Liver (tissue), 9 donors: ENCODE results near the gene MFAP3. TPM values are rescaled to one million over a fixed set of nuclear protein-coding genes. Genes with fewer than 3 reads are reported as not detected.

Source experiments
- DNase-seq: peaks from one replicate; pipeline ENCODE4 v3.0.0-alpha.2; 2017; ENCODE audit warnings: low spot score
- H3K27ac ChIP-seq, 2 donors: one replicate each; pipeline ENCODE4 v1.7.0; 2013; ENCODE audit warnings: inconsistent platforms in 2 of 2, low read length in 2 of 2, control low read depth in 1 of 2, low read depth in 1 of 2, mild to moderate bottlenecking in 1 of 2
- H3K27me3 ChIP-seq, 4 donors: one replicate each; pipeline versions ENCODE4 v1.6.1 to v1.7.0; 2013; ENCODE audit warnings: low read length in 3 of 4, inconsistent platforms in 1 of 4, mild to moderate bottlenecking in 1 of 4, moderate library complexity in 1 of 4; ENCODE audit not compliant: control insufficient read depth in 4 of 4, insufficient read depth in 4 of 4
- H3K36me3 ChIP-seq, 4 donors: one replicate each; pipeline versions ENCODE4 v1.6.1 to v1.7.0; 2013; ENCODE audit warnings: low read length in 3 of 4, mild to moderate bottlenecking in 3 of 4, low read depth in 1 of 4, moderate library complexity in 1 of 4; ENCODE audit not compliant: control insufficient read depth in 4 of 4, insufficient read depth in 3 of 4
- H3K4me1 ChIP-seq, 4 donors: one replicate each; pipeline versions ENCODE4 v1.6.1 to v1.7.0; 2013; ENCODE audit warnings: low read length in 3 of 4, mild to moderate bottlenecking in 3 of 4, moderate library complexity in 1 of 4; ENCODE audit not compliant: control insufficient read depth in 4 of 4, insufficient read depth in 4 of 4
- H3K4me3 ChIP-seq, 3 donors: one replicate each; pipeline versions ENCODE4 v1.6.1 to v1.7.0; 2013; ENCODE audit warnings: low read length in 3 of 3, control low read depth in 1 of 3, low read depth in 1 of 3, mild to moderate bottlenecking in 1 of 3
- H3K9ac ChIP-seq, 2 donors: one replicate each; pipeline ENCODE4 v1.7.0; 2013; ENCODE audit warnings: low read length in 2 of 2, mild to moderate bottlenecking in 2 of 2, moderate library complexity in 2 of 2, control low read depth in 1 of 2, low read depth in 1 of 2
- H3K9me3 ChIP-seq, 4 donors: one replicate each; pipeline versions ENCODE4 v1.6.1 to v1.7.0; 2013; ENCODE audit warnings: low read length in 3 of 4; ENCODE audit not compliant: control insufficient read depth in 4 of 4
- EGR1 ChIP-seq, 2 donors: IDR thresholded peaks; 2 replicates each; pipeline ENCODE4 v1.6.1; 2016 to 2018; ENCODE audit warnings: antibody characterized with exemption in 2 of 2, low read depth in 2 of 2
- FOXA1 ChIP-seq: IDR thresholded peaks from 2 replicates; pipeline ENCODE4 v1.6.1; 2016; ENCODE audit warnings: antibody characterized with exemption
- FOXA2 ChIP-seq: IDR thresholded peaks from 2 replicates; pipeline ENCODE4 v1.6.1; 2016; ENCODE audit warnings: antibody characterized with exemption
- GABPA ChIP-seq, 2 donors: IDR thresholded peaks in 1 of 2; conservative IDR thresholded peaks in 1 of 2; 2 replicates each; pipeline ENCODE4 v1.6.1; 2016; ENCODE audit warnings: antibody characterized with exemption in 2 of 2, mild to moderate bottlenecking in 1 of 2, moderate library complexity in 1 of 2
- HNF4A ChIP-seq, 2 donors: conservative IDR thresholded peaks; 2 replicates each; pipeline ENCODE4 v1.6.1; 2016; ENCODE audit warnings: antibody characterized with exemption in 2 of 2, mild to moderate bottlenecking in 2 of 2
- JUND ChIP-seq, 2 donors: IDR thresholded peaks; 2 replicates each; pipeline ENCODE4 v1.6.1; 2016; ENCODE audit warnings: antibody characterized with exemption in 2 of 2
- NR2F2 ChIP-seq: IDR thresholded peaks from 2 replicates; pipeline ENCODE4 v1.6.1; 2016; ENCODE audit warnings: antibody characterized with exemption
- RAD21 ChIP-seq, 2 donors: IDR thresholded peaks; 2 replicates each; pipeline ENCODE4 v1.6.1; 2016; ENCODE audit warnings: antibody characterized with exemption in 2 of 2, mild to moderate bottlenecking in 2 of 2
- RXRA ChIP-seq, 2 donors: IDR thresholded peaks; 2 replicates each; pipeline ENCODE4 v1.6.1; 2017 to 2018; ENCODE audit warnings: antibody characterized with exemption in 2 of 2, mild to moderate bottlenecking in 1 of 2
- SP1 ChIP-seq: IDR thresholded peaks from 2 replicates; pipeline ENCODE4 v1.6.1; 2018; ENCODE audit warnings: antibody characterized with exemption, mild to moderate bottlenecking
- TAF1 ChIP-seq: conservative IDR thresholded peaks from 2 replicates; pipeline ENCODE4 v1.6.1; 2016; ENCODE audit warnings: antibody characterized with exemption, mild to moderate bottlenecking
- YY1 ChIP-seq: IDR thresholded peaks from 2 replicates; pipeline ENCODE4 v1.6.1; 2016; ENCODE audit warnings: antibody characterized with exemption, mild to moderate bottlenecking
- WGBS: extraction: QIAGEN DNeasy Blood & Tissue Kit; methylation state at CpG from one replicate; pipeline ENCODE4 v1.1.7; 2013; 5-methylcytosine and 5-hydroxymethylcytosine counted together
- polyA plus RNA-seq, 2 donors: library from polyadenylated mRNA; stranded (reverse) in 1 of 2; unstranded in 1 of 2; fragments of 200-250 nt in 1 of 2; fragments of >200 nt in 1 of 2; fragmentation: Nextera tagmentation in 1 of 2; extraction: Ambion mirVana in 1 of 2; gene quantifications; one replicate each; pipeline versions ENCODE4 v1.2.1 to v1.2.3, GENCODE V29; 2013 to 2015
- total RNA-seq, 2 donors: library from RNA; depleted of rRNA; stranded (reverse); fragments of >200 nt; gene quantifications; one replicate each; pipeline ENCODE4 v1.2.3, GENCODE V29; 2014
- TF ChIP-seq, protein P1 (sequence below): IDR thresholded peaks from 2 replicates; pipeline ENCODE4 v1.6.1; 2016; ENCODE audit warnings: antibody characterized with exemption, mild to moderate bottlenecking
- TF ChIP-seq, protein P2 (sequence below): fragments of 150-350 bp; IDR thresholded peaks from 2 replicates; pipeline ENCODE4 v1.5.1; 2017; ENCODE audit warnings: improper control_type of control experiment, low read depth, low read length; ENCODE audit not compliant: missing input control
- TF ChIP-seq, protein P3 (sequence below): IDR thresholded peaks from 2 replicates; pipeline ENCODE4 v1.6.1; 2016; ENCODE audit warnings: antibody characterized with exemption
- donor health status: healthy.
- donor health status: healthy.
- donor health status: healthy.
- donor health status: healthy.
- donor health status: healthy.

The MFAP3 gene
- total and polyA plus RNA-seq, 4 donors: 2.7 to 42.8 (median 23.6) TPM

DNA sequence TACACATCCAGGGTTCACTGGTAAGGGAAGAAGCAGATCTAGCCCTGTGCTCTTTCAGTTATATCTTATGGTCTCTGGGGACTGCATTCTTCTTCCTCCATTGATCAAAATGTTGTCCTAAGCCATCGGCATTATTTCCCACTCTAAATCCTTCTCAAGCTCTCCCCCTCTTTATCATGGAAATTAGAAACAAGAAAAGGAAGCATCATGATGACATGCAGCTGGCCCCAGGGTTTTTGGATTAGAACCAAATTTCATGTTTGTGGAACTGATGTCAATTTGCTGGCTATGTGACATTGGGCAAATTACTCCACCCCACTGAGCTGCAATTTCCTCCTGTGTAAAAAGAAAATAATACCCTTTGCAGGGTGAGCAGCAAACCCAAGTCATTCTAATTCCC lies 39.5 kb downstream of the MFAP3 start:
- Histone ChIP-seq H3K27me3 (no peaks in the 10 kb centered on the region), H3K27ac (peak overlapping the region in 1 of 2 donors; percentile 10), H3K36me3 (no peaks in the 10 kb centered on the region), H3K9me3 (no peaks in the 10 kb centered on the region), H3K4me3 (no peak overlapping the region), H3K4me1 (peaks cover 0 to 20% (median 17%) of the 10 kb centered on the region in 4 donors), H3K9ac (no peak overlapping the region)
- 53% methylated on average over 1 of the region's 1 CpG for WGBS
- no peak for DNase-seq
- TF ChIP-seq HNF4A (conservative IDR thresholded peaks at IDR 0.05): no peak
- TF ChIP-seq FOXA2: no peak
- TF ChIP-seq, protein P1, sequence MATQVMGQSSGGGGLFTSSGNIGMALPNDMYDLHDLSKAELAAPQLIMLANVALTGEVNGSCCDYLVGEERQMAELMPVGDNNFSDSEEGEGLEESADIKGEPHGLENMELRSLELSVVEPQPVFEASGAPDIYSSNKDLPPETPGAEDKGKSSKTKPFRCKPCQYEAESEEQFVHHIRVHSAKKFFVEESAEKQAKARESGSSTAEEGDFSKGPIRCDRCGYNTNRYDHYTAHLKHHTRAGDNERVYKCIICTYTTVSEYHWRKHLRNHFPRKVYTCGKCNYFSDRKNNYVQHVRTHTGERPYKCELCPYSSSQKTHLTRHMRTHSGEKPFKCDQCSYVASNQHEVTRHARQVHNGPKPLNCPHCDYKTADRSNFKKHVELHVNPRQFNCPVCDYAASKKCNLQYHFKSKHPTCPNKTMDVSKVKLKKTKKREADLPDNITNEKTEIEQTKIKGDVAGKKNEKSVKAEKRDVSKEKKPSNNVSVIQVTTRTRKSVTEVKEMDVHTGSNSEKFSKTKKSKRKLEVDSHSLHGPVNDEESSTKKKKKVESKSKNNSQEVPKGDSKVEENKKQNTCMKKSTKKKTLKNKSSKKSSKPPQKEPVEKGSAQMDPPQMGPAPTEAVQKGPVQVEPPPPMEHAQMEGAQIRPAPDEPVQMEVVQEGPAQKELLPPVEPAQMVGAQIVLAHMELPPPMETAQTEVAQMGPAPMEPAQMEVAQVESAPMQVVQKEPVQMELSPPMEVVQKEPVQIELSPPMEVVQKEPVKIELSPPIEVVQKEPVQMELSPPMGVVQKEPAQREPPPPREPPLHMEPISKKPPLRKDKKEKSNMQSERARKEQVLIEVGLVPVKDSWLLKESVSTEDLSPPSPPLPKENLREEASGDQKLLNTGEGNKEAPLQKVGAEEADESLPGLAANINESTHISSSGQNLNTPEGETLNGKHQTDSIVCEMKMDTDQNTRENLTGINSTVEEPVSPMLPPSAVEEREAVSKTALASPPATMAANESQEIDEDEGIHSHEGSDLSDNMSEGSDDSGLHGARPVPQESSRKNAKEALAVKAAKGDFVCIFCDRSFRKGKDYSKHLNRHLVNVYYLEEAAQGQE: no peak
- TF ChIP-seq, protein P2, sequence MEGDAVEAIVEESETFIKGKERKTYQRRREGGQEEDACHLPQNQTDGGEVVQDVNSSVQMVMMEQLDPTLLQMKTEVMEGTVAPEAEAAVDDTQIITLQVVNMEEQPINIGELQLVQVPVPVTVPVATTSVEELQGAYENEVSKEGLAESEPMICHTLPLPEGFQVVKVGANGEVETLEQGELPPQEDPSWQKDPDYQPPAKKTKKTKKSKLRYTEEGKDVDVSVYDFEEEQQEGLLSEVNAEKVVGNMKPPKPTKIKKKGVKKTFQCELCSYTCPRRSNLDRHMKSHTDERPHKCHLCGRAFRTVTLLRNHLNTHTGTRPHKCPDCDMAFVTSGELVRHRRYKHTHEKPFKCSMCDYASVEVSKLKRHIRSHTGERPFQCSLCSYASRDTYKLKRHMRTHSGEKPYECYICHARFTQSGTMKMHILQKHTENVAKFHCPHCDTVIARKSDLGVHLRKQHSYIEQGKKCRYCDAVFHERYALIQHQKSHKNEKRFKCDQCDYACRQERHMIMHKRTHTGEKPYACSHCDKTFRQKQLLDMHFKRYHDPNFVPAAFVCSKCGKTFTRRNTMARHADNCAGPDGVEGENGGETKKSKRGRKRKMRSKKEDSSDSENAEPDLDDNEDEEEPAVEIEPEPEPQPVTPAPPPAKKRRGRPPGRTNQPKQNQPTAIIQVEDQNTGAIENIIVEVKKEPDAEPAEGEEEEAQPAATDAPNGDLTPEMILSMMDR: no peak
- no peak for TF ChIP-seq NR2F2
- peak in 1 of 2 donors; percentile 23 for TF ChIP-seq RAD21 (IDR thresholded peaks at IDR 0.05)
- TF ChIP-seq YY1: no peak

DNA sequence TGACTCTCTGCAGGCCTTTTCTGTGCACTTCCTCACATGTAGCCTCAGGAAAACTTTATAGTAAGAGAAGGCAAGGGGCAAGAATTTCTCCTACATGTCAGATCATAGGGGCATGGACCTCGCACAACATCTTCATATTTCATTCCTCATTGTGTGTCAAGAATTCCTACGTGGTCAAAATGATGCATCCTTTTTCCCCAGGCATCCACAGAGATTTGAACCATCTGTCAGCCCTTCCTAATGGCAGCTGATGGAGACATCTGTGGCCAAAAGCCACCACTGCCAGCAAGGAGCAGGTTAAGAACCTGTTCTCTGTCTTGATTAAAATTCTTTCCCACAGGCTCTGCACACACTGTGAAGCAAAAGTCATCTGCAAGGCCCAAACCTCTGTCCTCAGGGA lies 42.5 kb downstream of the MFAP3 start:
- Histone ChIP-seq H3K36me3 (no peaks in the 10 kb centered on the region), H3K9me3 (no peaks in the 10 kb centered on the region), H3K27ac (no peak overlapping the region), H3K9ac (no peak overlapping the region), H3K4me3 (no peak overlapping the region), H3K4me1 (peaks cover 0 to 20% (median 17%) of the 10 kb centered on the region in 4 donors), H3K27me3 (no peaks in the 10 kb centered on the region)
- no peak for DNase-seq
- TF ChIP-seq, protein P3, sequence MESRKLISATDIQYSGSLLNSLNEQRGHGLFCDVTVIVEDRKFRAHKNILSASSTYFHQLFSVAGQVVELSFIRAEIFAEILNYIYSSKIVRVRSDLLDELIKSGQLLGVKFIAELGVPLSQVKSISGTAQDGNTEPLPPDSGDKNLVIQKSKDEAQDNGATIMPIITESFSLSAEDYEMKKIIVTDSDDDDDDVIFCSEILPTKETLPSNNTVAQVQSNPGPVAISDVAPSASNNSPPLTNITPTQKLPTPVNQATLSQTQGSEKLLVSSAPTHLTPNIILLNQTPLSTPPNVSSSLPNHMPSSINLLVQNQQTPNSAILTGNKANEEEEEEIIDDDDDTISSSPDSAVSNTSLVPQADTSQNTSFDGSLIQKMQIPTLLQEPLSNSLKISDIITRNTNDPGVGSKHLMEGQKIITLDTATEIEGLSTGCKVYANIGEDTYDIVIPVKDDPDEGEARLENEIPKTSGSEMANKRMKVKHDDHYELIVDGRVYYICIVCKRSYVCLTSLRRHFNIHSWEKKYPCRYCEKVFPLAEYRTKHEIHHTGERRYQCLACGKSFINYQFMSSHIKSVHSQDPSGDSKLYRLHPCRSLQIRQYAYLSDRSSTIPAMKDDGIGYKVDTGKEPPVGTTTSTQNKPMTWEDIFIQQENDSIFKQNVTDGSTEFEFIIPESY: no peak
- TF ChIP-seq RXRA (IDR thresholded peaks at IDR 0.05): no peak
- TF ChIP-seq YY1: no peak
- no peak for TF ChIP-seq FOXA1
- WGBS: 88% methylated on average over 2 of the region's 2 CpGs

DNA sequence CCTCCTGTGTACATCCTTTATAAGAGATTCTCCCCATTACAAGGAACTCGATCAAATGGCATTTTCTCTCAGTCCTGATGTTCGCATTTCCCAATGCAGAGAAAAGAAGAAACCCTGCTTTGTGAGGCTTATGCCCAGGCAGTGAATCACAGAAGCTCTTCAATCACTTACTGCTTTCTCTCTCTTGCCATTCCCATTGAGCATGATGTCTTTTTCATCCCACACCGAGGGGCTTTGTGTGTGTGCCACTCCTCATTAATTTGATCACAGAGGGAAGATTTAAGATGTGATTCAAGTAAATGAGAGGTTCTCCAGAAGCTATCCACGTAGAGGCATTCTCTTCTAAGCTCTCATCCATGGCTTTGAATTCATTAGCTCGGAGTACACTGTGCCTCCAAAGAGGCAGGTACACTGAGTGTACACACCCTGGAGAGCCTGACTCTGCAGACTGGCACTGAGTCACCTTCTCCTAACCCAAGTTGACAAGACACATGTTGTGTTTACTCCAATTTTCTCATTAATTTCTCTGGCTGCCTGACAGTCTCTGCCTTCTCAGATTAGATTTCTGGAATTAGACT lies 45.4 kb downstream of the MFAP3 start:
- WGBS: 92% methylated on average over 5 of the region's 5 CpGs
- H3K27me3 ChIP-seq: no peaks in the 10 kb centered on the region
- no peaks in the 10 kb centered on the region for H3K9me3 ChIP-seq
- H3K4me3 ChIP-seq: no peak overlapping the region
- no peak overlapping the region for H3K27ac ChIP-seq
- H3K9ac ChIP-seq: no peak overlapping the region
- no peaks in the 10 kb centered on the region for H3K4me1 ChIP-seq
- no peak for DNase-seq
- no peaks in the 10 kb centered on the region for H3K36me3 ChIP-seq
- TF ChIP-seq SP1: no peak
- TF ChIP-seq RXRA (IDR thresholded peaks at IDR 0.05): no peak
- TF ChIP-seq, protein P1: no peak
- no peak for TF ChIP-seq TAF1
- no peak for TF ChIP-seq JUND (IDR thresholded peaks at IDR 0.05)
- no peak for TF ChIP-seq EGR1 (IDR thresholded peaks at IDR 0.05; ENCODE audit: low read depth in 2 of 2)
- TF ChIP-seq GABPA (IDR thresholded peaks at IDR 0.05 in 1 of 2, conservative IDR thresholded peaks at IDR 0.05 in 1 of 2): no peak
- TF ChIP-seq YY1: no peak
